GM18499 (cell line): ENCODE results near the gene ZFAND2B.

Experiments used
- ATAC-seq: cut with Tn5 transposase; IDR thresholded peaks from one replicate; pipeline ENCODE4 v1.9.1; 2021; ENCODE audit warnings: moderate number of reproducible peaks; ENCODE audit not compliant: insufficient read depth, unreplicated experiment

The ZFAND2B gene, protein sequence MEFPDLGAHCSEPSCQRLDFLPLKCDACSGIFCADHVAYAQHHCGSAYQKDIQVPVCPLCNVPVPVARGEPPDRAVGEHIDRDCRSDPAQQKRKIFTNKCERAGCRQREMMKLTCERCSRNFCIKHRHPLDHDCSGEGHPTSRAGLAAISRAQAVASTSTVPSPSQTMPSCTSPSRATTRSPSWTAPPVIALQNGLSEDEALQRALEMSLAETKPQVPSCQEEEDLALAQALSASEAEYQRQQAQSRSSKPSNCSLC

DNA sequence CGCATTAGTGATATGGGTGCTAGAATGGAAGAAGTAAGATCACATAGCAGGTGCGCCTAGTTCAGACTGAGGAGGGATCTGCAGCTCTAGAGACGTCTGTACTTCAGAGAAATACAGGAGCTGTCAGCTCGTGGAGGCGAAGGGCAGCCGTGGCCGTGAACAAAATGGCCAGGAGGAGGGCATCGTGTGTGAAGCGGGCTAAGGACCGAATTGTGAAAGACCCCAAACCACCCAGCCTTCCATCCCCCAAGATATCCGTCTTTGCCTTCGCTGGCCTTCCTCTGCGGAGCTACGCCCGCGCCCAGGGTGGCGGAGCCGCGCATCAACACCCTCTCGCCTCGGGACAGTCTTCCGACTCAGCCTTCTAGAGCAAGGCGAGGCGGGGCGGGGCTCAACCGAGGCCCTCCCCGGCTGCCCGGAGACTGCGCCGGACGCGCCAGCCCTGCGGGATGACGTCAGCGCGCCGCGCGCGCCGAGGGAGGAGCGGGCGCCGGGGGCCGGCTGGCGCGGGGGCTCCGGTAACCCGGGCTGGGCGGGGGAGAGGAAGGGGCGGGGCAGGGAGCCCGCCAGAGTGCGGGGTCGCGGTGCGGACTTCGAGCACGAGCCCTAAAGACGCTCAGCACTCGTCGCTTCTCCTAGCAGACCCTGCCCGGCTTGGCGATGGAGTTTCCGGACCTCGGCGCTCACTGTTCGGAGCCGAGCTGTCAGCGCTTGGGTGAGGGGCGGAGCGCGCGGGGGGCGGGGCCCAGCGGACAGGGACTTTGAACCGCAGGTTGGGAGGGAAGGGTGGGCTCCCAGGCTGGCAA is at the start of gene ZFAND2B:
Gene ZFAND2B (plus strand): TSS at position 455 of the 806 bp plus-strand sequence. CDS start 206 bp downstream, at position 661.
- peak; percentile 80 for ATAC-seq

DNA sequence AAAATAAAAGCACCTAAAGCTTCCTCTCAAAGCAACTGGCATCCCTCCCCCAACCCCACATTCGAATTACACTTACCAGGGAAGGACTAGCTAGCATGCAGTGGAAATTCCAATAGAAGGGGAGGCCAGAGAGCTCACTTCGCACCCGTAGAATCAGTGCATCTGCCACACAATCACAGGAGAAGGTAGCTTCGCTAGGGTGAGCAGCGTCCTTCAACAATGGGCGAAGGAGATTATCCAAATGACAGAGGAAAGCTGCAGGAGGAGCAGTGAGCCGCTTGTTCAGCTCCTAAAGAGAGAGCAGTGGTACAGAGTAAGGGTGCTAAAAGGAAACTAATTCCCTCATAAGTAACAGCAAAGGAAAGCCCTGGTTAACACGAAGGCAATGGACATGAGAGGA is 49.2 kb upstream of the ZFAND2B start:
- no peak for ATAC-seq

DNA sequence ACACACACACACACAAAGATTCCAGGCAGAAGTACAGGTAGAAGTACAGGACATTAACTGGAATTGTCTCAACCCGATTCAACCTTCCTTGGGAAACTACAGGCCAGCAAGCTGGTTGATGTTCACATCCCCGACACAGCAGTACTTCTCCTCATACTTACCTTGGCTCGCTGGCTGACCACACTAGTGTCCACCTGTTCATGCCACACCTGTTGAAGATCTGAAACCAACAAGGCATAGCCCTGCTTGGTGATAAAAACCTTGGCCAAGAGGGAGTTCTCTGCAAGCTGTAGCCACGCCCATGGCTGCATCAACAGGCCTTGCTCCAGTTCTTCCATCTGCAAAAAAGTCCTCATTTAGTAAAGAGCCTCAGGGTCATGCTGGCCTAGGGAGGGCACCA is 48.6 kb upstream of the ZFAND2B start:
- ATAC-seq, result no peak

DNA sequence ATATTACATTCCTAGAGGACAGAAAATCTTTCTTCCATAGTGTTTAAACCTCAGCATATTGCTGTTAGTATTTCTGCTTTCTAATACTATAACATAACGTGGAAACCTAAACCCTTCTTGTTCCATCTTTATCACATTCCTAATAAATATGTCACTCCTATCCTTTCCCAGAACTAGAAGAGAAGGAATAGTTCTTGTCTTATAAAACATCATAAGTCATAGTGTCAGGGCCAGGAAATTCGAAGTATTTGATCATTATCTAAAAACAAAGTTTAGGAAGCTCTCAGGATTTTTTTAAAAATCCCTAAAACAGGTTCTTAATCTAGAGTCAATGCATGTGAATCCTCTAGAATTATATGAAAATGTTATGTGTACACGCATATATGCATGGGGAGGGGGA is 48.0 kb upstream of the ZFAND2B start:
- no peak for ATAC-seq

DNA sequence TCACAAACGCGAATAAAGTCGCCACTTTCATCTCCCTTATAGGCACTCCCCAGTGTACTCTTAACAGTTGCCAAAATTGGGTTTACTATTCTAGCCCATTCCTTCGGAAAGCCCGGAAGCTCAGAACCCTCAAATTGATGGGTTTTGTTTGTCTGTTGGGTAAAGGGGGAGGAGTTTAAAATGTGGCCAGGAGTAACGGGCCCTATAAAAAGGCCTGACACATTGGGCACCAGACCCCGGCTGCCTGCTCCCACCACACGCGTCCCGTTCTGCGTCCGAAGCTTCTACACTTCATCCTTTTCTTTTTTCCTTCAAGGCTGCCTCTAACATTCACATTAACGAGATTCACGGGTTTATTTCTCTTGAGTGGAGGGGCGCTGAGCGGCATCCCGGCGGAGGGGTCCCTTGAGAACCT is 46.8 kb upstream of the ZFAND2B start:
- ATAC-seq, result no peak

DNA sequence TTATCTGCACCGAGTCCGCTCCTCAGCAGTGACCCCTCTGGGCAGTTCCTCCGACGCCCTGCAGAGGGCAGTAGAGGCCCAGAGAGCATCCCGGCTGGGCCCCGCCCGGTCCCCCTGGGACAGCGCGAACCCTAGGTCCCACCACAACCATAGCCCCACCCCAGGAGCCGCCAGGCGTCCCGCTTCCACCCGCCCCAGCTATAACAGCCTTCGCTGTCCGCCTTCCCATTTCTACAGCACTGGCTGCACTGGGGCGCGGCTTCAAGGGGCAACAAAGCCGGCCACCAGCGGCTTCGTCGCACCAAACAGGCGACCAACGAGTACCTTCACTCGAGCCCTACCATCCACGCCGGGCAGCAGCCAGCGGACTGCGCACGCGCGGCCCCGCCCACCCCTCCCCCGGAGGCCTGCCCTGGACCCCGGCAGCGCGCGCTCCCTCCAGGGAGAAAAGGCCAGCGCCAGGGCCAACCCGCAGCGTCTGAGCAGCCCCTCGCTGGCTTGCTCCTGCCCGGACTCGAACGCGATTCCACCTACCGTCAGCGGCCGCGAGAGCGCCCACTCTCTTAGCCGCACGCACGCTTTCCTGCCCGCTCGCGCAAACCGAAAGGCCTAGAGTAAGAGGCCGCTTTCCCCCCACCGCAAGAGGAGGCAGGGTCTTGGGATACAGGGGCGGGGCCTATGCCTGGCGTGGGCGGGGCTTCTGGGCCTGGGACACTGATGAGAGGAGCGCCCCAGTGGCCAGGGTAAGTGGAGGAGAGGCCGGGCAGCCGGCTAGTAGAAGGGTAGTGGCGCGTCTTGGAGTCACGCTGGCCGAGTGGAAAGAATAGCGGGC is 46.2 kb upstream of the ZFAND2B start, which contains the start of gene NHEJ1:
Gene NHEJ1 (minus strand): TSS at position 630 of the 832 bp plus-strand sequence. CDS start 2,453 bp downstream, outside the sequence.
- peak; percentile 80 for ATAC-seq

DNA sequence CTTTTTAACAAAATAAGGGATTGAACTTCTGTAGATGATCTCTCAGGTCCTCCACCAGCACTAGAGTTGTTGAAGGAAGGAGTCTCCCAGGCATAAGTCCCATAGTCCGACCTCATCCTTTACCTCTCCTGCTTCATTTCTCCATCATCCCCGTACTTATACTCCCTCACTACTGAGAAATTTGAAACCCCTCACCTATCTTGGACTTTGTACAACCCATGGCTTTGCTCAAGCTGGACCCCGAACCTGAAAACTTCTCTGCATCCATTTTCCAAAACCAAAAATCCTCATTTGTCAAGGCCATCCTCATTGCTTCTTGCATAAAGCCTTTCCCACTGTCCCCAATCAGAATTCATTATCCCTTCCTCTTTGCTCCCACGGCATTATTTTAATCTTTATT is 45.5 kb upstream of the ZFAND2B start:
- ATAC-seq, result no peak

DNA sequence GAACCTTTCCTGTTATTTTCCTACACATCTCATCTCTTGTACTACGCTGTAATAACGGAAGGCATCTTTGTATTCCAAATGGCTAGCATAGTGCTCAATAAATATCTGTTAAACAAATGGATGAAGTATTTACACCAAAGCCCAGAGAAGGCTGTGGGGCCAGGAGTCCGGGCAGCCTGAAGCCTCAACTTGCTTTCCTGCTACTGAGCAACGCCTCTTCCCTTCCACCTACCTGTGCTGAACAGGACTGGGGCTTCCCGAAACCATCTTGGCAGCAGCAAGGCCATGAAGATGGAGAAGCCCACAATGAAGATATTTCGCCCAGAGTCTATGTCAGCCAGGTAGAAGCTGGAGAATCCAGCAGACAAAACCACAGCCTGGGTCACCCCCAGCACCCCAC is 43.4 kb upstream of the ZFAND2B start:
- no peak for ATAC-seq

DNA sequence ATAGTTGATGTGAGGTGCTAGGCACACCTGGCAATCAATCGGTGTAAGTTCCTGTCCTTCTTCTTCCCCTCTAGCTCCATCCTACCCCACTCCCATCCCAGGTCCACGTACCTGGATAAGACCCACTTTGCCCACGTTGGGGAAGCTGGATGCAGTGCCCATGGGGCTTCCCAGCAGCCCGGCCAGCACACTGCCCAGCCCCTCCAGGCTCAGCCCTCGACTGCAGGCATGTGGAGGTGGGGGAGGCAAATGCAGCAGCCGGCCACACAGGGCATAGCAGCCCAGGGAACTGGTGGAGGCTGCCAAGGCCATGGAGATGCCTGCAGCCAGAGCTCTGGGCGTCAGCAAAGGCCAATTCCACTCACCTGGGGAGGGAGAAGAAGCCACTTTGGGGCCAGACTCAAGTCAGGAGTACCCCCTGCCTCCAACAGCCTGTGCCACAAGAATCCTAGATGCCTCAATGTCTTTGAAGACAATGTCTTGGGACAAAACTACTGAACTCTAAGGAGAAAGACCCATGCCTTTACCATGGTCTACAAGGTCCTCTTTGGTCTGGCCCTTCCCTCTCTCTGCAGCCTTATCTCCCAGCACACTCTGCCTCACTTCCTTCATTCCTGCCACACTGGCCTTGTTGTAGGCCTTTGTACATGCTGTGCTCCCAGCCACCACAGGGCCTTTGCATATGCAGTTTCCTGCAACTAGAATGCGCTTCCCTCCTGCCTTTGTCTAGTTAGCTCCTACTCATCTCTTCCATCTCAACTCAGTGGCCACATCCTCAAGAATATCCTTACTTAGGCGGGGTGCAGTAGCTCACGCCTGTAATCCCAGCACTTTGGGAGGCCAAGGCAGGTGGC is 41.3 kb upstream of the ZFAND2B start:
- ATAC-seq, result no peak

DNA sequence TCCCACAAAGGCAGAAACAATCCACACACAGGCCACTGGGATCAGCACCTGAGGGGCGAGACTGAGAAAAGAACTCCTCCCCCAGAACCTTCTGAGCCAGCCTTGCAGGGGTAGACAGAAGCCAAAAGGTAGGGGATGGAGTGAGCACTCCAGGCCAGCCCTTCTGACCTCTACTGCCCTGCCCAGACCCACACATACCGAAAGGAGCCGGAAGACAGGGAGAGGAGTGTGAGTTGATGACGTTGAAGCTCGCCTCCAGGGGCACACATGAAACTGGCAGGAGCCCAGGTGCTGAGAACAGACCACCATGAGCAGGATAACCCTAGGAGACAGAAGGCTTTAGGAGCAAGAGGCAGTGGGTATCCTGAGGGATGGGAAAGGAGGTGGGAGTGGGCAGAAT is 38.6 kb upstream of the ZFAND2B start:
- ATAC-seq, result no peak

DNA sequence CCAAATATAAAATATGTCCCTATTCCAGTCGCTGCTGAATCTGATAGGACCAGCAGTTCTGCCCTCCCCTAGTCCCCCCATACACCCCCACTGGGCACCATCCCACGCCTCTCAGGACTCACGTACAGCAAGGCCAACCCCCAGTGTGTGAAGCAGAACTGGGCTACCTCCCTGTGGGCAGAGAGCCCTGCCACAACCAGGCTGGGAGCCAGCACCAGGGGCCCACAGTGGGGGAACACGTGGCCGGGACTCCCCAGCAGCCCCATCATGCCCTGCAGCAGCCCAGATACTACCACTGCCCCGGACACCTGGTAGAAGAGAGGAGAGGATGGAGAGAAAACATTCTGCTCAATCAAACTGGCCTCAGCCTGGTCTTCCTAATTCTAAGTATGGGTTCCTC is 38.1 kb upstream of the ZFAND2B start:
- ATAC-seq, result no peak

DNA sequence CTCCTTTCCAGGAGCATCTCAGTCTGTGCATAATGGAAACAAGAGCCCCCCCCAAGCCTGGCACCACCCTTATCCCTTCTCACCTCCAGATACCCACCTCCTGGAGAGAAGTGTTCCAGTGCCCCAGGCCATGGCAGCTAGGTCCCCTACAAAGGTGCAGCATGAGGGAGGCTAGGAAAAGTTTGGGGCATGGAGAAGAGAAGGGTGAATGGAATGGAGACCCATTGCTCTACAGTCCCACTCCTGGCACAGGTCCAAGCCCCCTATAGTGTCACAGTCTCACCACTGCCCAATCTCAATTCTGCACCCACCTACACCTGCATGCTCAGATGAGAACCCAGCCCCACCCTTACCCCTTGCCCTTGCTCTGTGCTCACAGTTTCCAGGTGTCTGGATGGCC is 37.6 kb upstream of the ZFAND2B start:
- no peak for ATAC-seq

DNA sequence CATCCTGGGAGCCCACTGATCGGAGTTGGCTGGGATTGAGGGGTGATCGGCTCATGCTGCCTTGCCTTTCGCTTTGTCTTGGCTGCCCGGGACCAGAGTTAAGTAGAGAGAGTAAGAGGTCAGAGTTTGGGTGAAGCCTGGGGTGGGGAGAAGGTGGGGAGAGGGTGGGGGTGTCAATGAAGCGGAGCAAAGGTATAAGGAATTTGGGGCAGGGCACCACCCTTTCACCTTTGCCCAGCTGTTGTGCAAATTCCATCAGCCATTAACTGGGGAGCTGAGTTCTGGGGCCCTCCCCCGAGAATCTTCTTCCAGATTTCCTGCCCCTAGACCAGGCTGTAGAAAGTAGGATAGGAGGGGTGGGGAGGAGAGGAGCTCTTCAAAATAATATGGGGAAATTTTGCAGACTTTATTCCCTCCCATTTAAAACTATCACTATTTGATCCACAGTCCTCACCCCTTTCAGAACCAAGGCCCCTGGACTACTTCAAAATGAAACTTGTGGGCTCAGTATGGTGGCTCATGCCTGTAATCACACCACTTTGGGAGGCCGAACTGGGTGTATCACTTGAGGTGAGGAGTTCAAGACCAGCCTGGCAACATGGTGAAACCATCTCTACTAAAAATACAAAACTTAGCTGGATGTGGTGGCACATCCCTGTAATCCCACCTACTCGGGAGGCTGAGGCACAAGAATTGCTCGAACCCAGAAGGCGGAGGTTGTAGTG is 36.5 kb upstream of the ZFAND2B start, which contains the start of gene SLC23A3:
Gene SLC23A3 (minus strand): TSS at position 100 of the 725 bp plus-strand sequence. CDS start 45 bp downstream, at position 55.
- no peak for ATAC-seq

DNA sequence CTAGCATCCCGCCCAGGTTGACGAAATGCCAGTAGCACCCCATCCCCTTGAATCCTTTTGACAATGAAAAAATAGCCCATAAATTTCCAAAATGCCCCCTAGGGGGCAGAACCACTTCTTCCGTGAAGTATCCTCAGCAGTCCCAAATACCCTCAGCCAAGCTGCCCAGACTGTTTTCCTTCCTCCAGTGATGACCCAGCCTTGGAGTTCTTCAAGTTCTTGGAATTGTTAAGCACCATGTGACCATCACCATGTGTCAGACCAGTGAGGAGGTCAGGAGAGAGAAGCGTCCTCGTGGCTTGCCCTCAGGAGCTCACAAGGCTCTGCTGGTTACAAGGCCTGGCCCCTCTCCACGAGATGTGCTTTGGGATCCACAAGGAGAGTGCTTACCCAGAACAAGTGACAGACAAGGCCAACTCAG is 35.3 kb upstream of the ZFAND2B start:
- ATAC-seq, result no peak

DNA sequence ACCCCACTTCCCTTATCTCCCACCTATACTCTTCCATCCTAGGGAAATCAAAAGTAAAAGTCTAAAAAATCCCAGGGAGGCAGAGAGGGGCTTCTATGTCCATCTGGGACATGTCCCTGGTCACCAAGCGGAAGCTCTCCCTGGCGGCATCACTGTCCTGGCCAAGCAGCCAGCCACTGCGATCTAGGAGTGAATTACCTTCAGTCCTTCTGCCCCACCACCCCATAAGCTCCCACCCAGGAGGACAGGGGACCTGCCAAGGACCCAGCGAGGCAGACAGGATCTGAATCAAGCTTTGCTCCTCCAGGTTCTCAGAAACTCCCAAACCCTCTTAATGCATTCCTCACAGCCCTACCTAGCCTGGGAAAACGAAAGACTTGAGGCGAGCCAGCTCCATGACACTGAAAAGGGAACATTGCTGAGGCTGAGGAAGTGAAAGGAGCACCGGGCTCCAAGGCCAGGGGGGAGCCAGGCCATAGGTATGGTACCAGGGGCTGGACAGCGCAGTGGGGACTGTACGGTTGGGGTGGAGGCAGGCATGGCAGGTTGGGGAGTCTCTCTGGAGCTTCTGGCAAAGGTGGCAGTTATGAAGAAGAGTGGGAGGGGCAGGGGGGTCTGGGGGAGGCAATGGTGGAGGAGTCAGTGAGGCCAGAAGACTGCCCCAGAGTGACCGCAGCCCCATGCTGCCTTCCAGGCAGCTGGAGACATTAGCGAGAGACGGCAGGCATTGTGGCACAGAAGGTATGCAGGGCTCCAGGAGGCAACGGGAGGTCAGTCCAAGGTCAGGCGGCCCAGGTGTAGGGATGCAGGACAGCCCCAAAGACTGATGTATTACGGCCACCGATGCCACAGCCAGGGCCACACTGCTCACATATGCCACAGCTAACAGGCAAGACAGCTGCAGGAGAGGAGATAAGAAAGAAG is 34.1 kb upstream of the ZFAND2B start:
- ATAC-seq, result no peak

DNA sequence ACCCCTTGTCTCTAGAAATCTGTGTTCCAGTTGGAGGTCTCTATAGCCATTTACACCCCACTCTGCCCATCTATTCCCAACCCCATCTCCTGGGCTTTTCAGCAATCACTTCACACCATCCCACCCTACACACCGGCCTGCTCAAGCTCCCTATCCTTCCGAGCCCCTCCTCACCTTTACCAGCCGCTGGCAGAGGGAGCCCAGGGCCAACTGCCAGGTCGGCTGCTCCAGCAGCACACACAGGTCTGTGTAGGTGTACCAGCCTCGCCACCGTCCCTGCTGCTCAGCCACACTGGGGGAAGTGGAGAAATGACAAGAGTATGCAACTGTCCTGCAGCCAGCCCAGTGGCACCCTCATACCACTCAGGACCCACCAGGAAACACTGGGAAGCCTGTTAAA is 33.4 kb upstream of the ZFAND2B start:
- ATAC-seq, result no peak

DNA sequence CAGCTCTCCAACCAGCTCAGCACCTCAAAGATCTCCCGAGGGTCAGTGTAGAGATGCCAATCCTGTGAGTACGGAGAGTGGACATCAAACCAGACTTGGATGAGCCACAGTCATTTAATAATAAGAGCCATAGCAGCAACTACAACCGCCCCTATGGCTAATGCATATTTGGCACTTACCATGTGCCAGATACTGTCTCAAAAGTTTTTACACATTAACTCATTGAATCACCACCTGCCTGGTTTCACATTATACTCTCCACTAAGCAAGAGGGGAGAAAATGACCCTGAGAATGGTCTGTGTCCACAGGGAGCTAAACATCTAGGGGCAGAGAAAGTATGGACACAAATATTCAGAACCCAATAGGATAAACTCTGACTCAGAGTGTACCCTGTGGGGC is 32.4 kb upstream of the ZFAND2B start:
- no peak for ATAC-seq

DNA sequence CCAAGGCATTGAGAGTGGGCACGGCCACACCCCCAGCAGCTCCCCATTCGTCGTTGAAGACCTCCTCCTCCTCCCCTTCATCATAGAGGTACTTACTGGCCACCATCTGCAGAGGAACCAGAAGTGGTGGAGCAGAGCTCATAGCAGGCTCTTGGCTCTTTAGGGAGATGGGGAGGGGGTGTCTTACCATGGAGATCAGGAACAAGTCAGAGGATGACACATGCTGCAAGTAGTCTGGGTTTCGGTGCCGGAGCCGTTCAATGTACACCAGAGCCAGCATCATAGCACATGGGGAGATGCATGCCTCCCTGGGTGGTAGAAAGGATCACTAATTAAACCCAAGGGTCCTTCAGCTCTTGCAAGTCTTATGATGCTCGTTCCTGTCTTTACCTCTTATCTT is 31.8 kb upstream of the ZFAND2B start:
- ATAC-seq, result no peak
